ENCODE results near the gene BTBD16.

DNA sequence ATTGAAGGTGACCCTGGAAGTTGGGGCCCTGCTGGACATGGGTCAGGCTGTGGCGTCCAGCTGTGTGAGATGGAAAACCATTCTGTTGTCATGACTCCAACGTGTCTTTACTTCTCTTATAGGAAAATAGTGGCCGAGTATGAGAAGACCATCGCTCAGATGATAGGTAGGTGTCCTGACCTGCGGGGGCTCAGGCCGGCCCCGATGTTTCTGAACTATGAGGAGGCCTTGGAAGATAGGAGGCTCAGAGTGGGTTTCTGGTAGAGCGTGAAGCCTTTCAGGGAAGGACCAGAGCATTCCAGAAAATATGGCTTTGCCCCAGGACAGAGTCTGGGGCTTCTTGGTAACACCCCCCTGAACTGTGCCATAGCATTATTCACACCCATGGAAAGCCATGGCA, 29.3 kb upstream of the BTBD16 start:
- TF ChIP-seq, protein P1, sequence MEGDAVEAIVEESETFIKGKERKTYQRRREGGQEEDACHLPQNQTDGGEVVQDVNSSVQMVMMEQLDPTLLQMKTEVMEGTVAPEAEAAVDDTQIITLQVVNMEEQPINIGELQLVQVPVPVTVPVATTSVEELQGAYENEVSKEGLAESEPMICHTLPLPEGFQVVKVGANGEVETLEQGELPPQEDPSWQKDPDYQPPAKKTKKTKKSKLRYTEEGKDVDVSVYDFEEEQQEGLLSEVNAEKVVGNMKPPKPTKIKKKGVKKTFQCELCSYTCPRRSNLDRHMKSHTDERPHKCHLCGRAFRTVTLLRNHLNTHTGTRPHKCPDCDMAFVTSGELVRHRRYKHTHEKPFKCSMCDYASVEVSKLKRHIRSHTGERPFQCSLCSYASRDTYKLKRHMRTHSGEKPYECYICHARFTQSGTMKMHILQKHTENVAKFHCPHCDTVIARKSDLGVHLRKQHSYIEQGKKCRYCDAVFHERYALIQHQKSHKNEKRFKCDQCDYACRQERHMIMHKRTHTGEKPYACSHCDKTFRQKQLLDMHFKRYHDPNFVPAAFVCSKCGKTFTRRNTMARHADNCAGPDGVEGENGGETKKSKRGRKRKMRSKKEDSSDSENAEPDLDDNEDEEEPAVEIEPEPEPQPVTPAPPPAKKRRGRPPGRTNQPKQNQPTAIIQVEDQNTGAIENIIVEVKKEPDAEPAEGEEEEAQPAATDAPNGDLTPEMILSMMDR (IDR thresholded peaks at IDR 0.05 in 2 of 3, conservative IDR thresholded peaks at IDR 0.05 in 1 of 3; ENCODE audit: control insufficient read depth in 2 of 3, extremely low read depth in 1 of 3, insufficient read depth in 1 of 3, low read depth in 3 of 3, low read length in 3 of 3): no peak
- no peak for TF ChIP-seq ZSCAN29 (IDR thresholded peaks at IDR 0.05)
- no peak for TF ChIP-seq CHD2 (IDR thresholded peaks at IDR 0.05; ENCODE audit: borderline replicate concordance, low read depth, low read length)
- TF ChIP-seq, protein P2, sequence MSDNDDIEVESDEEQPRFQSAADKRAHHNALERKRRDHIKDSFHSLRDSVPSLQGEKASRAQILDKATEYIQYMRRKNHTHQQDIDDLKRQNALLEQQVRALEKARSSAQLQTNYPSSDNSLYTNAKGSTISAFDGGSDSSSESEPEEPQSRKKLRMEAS (IDR thresholded peaks at IDR 0.05; ENCODE audit: low read depth, low read length): no peak
- TF ChIP-seq, protein P3, sequence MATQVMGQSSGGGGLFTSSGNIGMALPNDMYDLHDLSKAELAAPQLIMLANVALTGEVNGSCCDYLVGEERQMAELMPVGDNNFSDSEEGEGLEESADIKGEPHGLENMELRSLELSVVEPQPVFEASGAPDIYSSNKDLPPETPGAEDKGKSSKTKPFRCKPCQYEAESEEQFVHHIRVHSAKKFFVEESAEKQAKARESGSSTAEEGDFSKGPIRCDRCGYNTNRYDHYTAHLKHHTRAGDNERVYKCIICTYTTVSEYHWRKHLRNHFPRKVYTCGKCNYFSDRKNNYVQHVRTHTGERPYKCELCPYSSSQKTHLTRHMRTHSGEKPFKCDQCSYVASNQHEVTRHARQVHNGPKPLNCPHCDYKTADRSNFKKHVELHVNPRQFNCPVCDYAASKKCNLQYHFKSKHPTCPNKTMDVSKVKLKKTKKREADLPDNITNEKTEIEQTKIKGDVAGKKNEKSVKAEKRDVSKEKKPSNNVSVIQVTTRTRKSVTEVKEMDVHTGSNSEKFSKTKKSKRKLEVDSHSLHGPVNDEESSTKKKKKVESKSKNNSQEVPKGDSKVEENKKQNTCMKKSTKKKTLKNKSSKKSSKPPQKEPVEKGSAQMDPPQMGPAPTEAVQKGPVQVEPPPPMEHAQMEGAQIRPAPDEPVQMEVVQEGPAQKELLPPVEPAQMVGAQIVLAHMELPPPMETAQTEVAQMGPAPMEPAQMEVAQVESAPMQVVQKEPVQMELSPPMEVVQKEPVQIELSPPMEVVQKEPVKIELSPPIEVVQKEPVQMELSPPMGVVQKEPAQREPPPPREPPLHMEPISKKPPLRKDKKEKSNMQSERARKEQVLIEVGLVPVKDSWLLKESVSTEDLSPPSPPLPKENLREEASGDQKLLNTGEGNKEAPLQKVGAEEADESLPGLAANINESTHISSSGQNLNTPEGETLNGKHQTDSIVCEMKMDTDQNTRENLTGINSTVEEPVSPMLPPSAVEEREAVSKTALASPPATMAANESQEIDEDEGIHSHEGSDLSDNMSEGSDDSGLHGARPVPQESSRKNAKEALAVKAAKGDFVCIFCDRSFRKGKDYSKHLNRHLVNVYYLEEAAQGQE (IDR thresholded peaks at IDR 0.05; ENCODE audit: low read depth, low read length): no peak
- TF ChIP-seq POLR2A (IDR thresholded peaks at IDR 0.05; ENCODE audit: low read depth, low read length): no peak
- no peak for TF ChIP-seq CEBPB (IDR thresholded peaks at IDR 0.05; ENCODE audit: borderline replicate concordance in 1 of 2, low read depth in 2 of 2, low read length in 2 of 2)
- TF ChIP-seq EP300 (IDR thresholded peaks at IDR 0.05; ENCODE audit: borderline replicate concordance in 1 of 2, control insufficient read depth in 1 of 2, low read depth in 2 of 2, low read length in 2 of 2): no peak
- TF ChIP-seq TAF1 (IDR thresholded peaks at IDR 0.05; ENCODE audit: borderline replicate concordance, low read depth, low read length): no peak
- TF ChIP-seq MEF2A (IDR thresholded peaks at IDR 0.05; ENCODE audit: insufficient read depth, low read depth, low read length): no peak
- TF ChIP-seq, protein P4, sequence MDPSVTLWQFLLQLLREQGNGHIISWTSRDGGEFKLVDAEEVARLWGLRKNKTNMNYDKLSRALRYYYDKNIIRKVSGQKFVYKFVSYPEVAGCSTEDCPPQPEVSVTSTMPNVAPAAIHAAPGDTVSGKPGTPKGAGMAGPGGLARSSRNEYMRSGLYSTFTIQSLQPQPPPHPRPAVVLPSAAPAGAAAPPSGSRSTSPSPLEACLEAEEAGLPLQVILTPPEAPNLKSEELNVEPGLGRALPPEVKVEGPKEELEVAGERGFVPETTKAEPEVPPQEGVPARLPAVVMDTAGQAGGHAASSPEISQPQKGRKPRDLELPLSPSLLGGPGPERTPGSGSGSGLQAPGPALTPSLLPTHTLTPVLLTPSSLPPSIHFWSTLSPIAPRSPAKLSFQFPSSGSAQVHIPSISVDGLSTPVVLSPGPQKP (IDR thresholded peaks at IDR 0.05; ENCODE audit: low read depth, low read length): no peak
- TF ChIP-seq EGR1 (IDR thresholded peaks at IDR 0.05; ENCODE audit: borderline replicate concordance in 1 of 2, low read depth in 2 of 2, low read length in 2 of 2): no peak
- no peak for TF ChIP-seq POLR2AphosphoS5 (IDR thresholded peaks at IDR 0.05; ENCODE audit: low read length)
- no peak for TF ChIP-seq CBX5 (IDR thresholded peaks at IDR 0.05; ENCODE audit: low read depth)
